Activated CD4-positive, alpha-beta T cell treated with anti-CD3 and anti-CD28 coated beads for 48 hours (primary cell): Measurements from ENCODE around the gene FAM53B.
A peak's percentile ranks its signal among the peaks of the same experiment; 100 is the strongest.
"Not testable (repeated sequence)": the region's sequence is repeated elsewhere in the genome, so short reads cannot be mapped to it uniquely, and the experiment has no call there.

Source experiments
- DNase-seq: peaks from one replicate; pipeline ENCODE4 v3.0.0-alpha.2; 2020

The FAM53B gene, protein sequence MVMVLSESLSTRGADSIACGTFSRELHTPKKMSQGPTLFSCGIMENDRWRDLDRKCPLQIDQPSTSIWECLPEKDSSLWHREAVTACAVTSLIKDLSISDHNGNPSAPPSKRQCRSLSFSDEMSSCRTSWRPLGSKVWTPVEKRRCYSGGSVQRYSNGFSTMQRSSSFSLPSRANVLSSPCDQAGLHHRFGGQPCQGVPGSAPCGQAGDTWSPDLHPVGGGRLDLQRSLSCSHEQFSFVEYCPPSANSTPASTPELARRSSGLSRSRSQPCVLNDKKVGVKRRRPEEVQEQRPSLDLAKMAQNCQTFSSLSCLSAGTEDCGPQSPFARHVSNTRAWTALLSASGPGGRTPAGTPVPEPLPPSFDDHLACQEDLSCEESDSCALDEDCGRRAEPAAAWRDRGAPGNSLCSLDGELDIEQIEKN

DNA sequence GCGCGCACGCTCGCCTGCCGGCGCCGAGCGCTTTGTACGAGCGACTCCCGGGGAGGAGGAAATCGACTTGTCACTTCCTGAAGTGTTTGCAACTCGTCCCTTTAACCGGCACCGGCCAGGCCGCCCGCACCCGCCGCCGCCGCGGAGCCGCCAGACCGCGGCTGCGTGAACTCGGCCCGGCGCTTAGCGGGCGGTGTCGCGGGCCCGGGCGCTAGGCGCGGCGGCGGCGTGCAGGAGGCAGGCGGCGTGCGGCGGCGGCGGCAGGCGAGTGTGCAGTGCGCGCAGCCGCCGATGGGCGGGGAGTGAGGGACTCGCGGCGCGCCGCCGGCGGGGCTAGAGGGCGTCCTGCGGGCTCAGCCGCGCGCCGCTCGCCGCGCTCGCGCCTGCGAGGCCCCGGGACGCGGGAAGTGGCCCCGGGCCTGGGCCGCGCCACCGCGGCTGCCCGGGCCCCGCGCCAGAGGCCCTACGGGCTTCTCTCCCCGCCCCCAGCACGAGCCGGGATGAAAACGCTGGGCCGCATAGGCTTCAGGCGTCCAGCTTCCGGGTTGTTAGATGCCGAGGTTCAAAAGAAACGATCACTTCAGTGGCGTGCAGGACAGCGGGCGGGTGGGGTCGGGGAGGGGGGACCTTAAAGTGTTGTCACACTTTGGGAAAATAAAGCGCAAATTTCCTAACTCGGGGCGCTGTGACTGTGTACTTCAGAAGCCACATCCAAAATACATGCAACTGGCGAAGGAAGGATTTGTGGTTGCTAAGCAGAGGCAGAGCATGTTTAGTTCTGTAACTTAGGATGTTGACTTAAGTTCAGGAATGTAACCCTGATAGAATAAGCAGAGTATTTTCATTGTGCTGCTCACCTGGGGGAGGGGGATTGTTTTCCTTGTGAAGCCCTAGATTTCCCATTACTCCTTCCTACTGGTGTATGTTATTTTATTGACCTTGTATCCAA, at the start of gene FAM53B:
Gene FAM53B, minus strand, starts transcription at position 277 of the 949 bp plus-strand sequence. CDS start 37,665 bp downstream, outside the sequence.
- DNase-seq: peak; percentile 84

DNA sequence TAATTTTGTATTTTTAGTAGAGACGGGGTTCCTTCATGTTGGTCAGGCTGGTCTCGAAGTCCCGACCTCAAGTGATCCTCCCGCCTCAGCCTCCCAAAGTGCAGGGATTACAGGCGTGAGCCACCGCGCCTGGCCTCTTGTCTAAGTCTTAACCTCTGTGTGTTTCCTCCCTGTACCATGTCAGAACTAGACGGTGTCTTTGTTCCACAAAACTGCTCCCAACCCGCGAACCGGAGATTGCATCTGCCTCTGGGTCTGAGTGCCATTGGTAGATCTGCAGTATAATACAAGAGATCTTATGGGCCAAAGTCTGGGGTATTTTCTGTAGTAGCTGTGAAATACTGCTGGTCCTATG, 48.8 kb upstream of the FAM53B start:
- no peak for DNase-seq

DNA sequence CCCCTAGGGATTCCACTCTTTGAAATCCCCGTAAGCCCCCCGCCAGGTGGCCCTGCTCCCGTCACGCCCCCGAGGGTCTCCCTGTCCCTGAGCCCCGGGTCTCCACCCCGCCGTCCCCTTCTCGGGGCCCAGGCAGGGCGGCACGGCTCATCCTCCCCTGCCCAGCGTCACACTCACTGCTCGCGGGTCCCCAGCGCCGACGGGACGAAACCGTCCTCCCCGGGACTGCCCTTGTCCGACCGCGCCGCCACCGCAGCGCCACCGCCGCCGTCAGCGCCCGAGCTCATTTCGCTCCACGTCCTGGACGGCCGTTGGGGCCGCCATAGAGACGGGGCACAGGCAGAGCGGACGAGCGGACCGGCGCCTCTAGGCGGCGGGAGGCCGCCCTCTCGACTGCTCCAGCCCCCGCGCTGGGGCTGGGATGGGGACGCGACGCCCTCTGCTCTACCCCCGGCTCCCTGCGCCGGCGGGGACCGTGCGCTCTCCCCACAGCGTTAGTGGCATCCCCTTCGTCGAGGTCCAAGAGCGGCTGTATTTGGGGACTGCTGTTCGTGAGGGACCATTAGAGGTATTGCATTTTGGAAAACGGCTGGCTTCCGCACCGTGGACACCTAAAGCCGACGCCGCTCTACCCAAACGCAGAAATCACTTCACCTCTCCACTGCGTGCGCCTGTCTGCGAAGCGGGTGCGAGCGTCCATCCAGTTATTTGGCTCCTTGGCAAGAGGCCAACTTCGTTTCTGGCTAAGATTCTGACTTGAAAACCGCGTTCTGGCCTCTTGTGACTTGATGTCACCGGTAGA, 47.6 kb upstream of the FAM53B start, which contains the start of gene EEF1AKMT2:
Gene EEF1AKMT2, minus strand, starts transcription at position 341 of the 802 bp plus-strand sequence. Its CDS starts 54 bp downstream, at position 287.
- DNase-seq: peak; percentile 88

DNA sequence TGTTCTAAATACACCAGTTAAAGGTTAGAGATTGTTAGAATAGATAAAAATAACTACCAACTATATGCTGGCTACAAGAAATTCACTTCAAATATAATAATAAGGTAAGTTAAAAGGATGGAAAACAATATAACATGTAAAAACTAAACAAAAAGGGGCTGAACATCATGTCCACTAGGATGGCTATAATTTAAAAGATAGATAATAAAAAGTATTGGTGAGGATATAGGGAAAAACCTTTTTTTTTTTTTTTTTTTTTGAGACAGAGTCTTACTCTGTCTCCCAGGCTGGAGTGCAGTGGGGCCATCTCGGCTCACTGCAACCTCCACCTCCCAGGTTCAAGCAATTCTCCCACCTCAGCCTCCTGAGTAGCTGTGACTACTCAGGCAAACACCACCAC, 38.7 kb upstream of the FAM53B start:
- DNase-seq: not testable (repeated sequence)

DNA sequence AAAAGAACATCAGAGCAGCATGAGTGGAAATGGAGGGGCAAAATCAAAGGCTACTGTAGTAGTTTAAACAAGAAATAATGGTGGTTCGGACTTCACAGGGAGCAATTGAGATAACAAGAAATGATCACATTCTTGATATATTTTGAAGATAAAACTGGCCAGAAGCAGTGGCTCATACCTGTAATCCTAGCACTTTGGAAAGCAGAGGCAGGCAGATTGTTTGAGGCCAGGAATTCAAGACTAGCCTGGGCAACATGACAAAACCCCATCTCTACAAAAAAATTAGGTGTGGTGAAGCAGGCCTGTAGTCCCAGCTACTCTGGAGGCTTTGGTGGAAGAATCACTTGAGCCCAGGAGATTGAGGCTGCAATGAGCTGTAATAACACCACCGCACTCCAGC, 24.6 kb upstream of the FAM53B start:
- DNase-seq: no peak

DNA sequence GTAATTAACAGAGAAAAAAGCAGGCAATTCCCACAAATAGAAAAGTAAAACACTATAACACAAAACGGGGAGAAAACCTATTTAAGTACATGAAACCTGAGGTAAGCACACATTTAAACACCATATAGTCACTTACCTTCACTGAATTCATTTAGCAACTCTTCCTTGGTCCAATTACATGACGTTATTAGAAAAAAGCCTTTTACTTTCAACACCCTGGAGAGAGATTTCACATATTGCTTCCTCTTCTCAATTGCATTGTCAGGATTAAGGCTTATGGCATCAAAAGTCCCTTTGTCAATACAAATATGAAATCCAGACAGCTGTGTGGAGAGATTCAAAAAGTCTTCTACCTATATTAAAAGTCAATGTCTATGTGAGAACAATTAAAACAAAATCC, 21.1 kb upstream of the FAM53B start:
- DNase-seq: no peak

DNA sequence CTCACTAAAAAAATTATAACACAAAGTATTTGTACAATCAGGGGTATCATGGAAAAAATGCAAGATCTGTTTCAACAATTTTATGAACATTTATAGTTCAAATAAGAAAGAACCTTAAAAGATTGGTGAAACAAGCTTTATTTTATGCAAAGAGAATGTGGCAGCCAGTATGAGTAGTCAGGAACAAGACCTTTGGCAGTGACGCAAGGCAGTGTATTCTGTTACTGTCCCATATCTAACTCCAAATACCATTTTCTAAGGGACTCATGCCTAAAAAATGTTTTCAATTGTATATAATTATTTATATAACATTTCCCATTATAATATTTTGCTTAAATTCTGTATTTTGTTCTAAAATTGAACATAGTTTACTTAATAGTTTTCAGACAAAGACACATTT, 19.1 kb upstream of the FAM53B start:
- no peak for DNase-seq

DNA sequence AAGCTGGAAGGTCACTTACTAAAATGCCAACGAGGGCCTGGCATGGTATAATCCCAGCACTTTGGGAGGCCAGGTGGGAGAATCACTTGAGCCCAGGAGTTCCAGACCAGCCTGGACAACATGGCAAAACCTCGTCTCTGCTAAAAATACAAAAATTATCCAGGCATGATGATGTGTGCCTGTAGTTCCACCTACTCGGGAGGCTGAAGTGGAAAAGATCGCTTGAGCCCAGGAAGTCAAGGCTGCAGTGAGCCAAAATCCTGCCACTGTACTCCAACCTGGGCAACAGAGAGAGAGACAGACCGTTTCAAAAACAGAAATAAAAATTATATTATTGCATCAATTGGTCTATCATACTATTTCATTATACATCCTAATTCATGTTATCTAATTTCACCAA, 18.1 kb upstream of the FAM53B start:
- DNase-seq: no peak

DNA sequence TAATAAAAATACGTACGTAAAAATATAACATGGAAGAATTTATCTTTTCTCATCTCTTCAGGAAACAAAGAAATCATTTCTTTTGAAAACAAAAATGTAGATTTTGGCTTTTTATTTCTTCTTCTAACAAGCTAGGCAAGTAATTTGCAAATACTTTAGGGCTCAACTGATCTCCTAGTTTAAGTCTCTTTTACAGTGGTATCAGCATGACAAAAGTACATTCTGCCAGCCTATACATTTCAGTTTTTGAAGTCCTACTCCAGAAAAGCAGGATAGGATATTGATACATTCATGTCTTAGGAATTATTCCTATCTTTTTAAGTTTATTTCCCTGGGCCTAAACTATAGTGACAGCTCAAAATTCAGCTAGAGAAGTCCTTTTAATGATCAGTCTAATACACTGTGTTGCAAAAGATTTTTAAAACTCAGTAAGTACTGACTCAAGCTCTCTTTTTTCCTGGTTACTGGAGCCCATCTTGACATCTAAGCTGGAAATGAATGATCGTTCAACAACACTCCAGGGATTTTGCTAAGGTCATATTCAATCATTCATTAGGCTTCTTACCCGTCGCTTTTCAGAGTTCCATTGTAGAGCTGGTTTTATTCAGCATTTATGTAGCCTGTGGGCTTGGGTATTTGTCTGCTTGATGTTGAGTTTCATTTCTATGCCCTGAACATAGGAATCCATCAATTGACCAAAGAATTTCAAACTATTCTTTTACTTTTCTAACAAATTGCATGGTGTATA, 12.2 kb upstream of the FAM53B start:
- DNase-seq: no peak

DNA sequence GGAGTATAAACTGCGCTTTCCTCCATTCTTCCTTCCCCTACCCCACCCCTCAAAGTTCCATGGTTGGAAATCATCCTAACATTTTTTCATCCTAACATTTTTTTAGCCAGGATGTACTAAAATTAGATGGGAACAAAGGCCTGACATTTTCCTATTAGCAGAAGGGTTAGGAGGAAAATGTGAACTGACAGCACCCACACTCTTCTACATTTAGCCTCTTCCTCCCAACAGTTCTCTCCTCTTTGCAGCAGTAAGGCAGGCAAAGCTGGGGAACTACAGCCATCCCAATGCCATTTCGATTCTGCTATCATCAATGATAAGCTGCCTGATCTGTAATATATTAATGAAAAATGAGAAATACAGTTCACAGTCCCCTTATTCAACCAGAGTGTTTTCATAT, 11.4 kb upstream of the FAM53B start:
- DNase-seq: no peak

DNA sequence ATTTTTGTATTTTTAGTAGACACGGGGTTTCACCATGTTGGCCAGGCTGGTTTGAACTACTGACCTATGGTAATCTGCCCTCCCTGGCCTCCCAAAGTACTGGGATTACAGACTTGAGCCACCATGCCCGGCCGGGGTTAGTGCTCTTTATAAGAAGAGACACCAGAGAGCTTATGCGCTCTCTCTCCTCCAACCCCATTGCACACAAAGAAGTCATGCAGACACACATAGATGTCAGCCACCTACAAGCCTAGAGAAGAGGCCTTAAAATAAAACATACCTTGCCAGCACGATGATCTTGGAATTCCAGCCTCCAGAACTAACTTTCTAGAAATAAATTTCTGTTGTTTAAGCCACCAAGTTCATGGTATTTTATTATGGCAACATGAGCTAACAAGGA, 10.0 kb upstream of the FAM53B start:
- DNase-seq: no peak

DNA sequence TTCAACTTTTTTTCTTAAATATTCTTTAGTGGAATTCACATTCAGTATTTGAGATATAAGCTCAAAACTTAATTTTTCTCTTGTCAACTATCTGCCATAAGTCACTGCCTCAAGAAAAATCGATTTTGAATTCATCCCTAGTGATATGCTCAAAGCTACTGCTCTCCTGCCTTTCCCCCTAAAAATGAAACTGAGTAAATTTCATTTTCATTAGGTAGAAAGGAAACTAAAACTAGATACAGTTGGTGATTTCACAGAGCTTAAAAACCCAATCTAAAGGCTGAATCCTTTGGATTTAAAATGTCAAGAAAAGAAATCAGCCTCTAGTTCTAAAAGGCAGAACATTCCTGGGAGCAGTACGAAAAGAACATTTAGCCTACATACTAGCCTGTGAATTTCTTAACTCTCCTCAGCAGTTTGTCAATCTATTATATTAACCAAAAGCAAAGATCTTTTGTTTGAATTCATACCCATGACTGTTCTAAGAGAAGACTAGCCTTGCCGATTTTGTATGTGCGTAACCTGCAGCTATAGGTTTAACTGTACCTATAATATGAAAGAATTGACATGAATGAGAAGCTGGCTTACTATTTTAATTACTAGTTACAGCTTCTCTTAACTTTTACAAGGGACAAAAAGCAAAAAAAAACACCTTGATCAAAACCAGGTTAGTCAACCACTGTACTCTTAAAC, 4.9 kb upstream of the FAM53B start:
- no peak for DNase-seq

DNA sequence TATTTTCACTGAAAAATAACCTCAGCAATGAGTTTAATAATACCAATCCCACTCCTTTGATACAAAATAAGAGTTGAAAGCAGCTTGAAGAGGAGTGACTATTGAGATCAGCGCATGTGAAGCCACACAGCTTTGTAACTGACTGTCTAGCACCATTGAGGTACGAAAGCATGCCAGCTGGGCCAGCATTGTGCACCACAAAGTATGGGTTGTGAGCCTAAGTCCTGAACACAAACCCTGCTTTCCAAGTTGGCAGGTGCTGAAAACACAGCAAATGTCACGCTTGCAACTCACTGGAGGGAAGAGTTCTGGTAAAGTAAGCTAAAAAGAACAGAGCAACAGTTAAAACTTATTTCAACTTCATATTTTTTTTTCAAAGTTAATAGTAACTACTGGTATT, 4.0 kb upstream of the FAM53B start:
- no peak for DNase-seq

DNA sequence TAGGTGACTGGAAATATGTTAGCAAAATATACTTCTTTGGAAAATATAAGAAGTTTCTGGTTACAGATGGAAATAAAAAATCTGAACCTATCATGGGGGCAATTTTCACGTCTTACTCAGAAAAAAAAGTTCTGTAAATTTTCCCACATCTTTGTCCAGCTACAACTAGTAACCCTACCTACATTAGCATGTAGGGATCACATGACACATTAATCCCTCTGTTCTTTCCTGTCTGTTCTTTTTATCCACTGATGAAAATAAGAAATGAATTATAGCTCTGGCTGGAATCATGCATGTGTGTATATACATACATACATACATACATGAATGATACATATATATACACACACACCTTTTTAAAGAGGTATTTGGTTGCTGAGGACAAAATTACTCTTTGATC, 3.6 kb upstream of the FAM53B start:
- no peak for DNase-seq

DNA sequence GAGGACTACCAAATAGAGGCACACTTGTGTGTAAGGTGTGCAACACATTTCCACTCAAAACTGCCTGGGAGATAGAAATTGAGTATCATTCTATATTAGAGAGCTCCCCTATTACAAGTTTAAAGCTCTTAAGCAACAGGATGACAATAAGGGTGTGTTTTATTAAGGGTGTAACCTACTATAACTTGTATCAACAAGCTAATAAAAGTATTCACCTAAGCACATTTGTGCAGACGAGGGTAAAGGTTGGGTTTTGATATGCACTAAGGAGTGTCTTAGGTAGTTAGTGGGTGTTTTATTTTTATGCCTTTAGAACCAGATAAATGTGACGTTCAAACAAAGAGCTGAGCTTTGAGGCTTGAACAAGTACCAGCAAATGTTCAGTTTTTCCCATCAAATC, 2.8 kb upstream of the FAM53B start:
- DNase-seq: no peak

DNA sequence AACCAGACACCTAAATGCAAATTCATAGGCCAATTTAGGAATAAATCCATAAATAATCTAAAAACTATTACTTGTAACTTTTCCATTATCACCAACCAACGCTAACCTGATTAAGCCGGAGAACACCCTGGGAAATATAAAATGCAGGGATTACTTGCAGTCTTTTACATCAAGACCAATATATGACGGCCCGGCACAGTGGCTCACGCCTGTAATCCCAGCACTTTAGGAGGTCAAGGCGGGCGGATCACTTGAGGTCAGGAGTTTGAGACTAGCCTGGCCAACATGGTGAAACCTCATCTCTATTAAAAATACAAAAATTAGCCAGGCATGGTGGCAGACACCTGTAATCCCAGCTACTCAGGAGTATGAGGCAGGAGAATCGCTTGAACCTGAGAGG, 2.3 kb upstream of the FAM53B start:
- DNase-seq: not testable (repeated sequence)

DNA sequence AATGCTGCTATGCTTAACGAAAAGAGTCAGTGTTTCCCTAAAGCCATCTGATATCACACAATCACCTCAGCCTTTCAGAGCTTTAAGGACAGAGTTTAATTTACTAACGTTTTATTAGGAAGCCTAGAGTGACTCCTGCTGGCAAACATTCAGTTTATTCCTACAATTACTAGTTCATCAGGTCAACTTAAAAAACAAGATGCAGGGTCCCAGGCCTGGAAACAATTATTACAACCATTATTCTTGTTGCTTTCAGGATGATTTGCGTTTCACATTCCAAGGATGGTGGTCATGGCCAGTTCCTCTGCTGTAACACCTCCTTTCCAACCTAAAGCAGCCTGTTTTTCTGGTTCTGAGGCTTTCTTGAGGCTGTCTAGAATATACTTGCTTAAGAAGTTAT, 1.5 kb upstream of the FAM53B start:
- no peak for DNase-seq

DNA sequence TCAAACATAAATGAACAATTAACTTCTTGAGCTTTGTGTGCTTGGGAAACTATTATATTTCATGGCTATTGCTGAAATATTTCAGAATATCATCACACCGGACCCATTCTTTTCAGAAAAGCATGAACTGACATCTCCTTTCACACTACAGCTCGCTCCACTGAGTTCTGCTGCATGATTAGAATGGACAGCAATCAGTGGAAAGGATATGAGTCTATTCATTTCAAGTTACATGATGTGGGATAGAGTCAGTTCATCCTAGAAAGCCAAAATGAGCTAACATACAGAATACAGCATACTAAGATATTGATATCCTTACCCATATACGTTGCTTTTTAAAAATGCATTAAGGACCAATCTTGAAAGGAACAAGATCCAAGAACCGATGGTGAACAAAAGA, 1.1 kb upstream of the FAM53B start:
- no peak for DNase-seq

DNA sequence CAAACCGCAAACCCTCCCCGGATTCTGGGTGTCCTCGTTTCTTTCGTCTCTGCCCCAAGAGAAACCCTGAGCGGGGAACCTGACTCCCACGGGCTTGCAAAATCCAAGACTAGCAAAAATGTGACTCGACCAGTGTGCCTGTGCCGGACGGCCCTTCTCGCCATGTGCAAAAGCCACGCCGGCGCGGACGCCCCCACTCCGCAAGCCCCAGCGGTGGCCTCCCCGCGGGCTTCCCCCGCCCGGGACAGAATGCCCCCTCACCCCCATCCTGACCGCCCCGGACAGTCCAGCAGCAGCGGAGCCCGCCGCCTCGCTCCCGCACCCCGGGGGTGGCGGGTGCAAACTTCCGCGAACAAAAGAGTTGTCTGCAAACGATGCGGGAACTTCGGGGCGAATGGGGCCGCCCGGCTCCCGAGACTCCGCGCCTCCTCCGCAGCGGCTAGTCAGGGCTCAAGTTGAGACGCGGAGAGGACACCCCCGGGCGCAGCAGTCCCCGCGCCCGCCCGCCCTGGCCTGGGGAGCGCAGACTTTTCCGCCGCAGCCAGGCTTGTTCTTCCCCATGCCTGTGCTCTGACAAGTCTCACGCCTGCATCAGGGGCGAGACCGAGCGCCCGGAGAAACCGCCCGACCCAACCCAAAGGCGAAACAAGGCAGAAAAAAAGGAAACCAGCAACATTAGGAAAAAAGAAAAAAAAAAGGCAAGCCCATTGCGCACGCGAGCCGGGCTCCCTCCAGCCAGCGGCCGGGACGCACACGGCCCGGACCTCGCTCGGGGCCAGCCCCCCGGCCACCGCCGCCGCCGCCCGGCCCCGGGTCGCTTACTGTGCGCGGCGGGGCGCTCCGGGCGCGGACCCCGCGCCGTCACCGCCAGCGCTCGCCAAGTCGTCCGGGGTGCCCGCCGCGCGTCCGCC, 732 bp downstream of the FAM53B start:
- peak; percentile 42 for DNase-seq

DNA sequence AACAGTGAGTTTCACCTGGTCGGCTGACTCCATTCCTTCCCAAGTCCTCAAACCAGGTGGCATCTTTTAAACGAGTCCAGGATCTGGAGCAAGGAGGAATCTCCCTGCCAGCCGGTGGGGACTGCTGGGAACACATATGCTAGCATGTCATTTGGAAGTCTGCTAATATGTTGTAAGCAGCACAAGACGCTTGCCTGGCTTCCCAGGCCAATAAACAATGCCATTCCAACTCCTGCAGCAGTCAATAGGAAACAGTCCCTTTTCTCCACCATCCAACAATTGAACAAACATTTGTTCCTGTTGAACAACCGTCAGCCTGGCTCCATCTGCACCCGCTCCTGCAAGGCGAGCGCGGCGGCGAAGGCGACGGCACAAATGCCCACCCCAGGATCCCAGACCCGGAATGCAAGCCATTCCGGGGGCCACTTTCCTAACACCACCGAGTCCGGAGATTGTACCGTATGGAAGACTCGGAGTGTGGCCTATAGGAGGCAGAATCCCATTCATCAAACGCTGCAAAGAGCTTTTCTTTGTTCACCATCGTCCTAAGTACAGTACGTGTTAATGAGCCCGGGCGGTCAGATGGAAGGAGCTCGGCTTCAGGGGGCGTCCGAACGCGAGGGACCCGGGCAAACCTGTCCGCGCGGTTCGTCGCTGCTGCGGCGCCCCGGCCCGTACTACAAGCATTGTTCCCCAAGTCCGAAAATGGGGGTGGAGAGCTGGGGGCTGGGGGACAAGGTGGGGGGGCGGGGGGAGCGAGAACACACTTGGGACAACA, 1.6 kb downstream of the FAM53B start:
- DNase-seq: no peak
